CD4-positive, alpha-beta T cell treated with Interleukin-10 for 1 hour (primary cell): ENCODE measurements around the gene TMEM52.

Experiments
- DNase-seq: peaks from one replicate; pipeline ENCODE4 v3.0.0-alpha.2; 2020

TMEM52 gene

GRCh38 chr1:1914101-1914970 lies 4.7 kb downstream of the TMEM52 start:
- DNase-seq, result no peak

GRCh38 chr1:1911350-1912041 lies 7.6 kb downstream of the TMEM52 start:
- DNase-seq, result no peak

DNA sequence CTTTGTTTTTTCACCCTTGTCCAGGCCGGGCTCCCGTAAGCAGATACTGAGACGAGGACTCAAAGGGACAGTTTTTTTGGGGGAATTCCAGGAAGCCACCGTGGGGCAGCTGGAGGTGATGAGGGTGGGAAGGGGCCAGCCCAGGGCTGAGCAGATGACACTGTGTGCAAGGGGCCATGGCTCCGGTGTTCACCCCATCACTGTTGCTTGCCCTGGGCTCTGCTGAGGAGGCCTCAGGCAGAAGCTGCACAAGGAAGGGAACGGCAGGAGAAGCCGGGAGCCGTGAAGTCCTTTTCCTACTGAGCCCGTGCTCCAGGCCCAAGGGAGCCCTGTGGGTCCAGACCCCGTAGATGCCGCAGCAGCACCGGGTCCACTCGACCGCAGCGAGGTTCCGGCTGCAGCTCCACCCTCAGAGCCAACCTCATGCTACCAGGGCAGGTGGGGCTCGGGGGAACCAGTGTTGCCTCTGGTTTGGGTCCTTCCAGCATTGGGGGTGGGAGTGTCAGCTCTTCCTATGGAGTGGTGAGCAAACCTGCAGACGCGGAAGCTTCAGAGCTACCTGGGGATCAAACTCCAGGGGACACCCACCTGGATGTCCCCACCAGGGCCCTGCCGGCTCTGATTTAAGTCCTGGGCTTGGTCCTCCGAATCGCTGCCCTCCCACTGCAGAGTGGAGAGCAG lies 8.3 kb downstream of the TMEM52 start:
- no peak for DNase-seq

GRCh38 chr1:1910033-1910465 lies 9.0 kb downstream of the TMEM52 start:
- DNase-seq, result no peak

- DNase-seq, result no peak
Measured at GRCh38 chr1:1908506-1908791, 10.6 kb downstream of the TMEM52 start.

DNA sequence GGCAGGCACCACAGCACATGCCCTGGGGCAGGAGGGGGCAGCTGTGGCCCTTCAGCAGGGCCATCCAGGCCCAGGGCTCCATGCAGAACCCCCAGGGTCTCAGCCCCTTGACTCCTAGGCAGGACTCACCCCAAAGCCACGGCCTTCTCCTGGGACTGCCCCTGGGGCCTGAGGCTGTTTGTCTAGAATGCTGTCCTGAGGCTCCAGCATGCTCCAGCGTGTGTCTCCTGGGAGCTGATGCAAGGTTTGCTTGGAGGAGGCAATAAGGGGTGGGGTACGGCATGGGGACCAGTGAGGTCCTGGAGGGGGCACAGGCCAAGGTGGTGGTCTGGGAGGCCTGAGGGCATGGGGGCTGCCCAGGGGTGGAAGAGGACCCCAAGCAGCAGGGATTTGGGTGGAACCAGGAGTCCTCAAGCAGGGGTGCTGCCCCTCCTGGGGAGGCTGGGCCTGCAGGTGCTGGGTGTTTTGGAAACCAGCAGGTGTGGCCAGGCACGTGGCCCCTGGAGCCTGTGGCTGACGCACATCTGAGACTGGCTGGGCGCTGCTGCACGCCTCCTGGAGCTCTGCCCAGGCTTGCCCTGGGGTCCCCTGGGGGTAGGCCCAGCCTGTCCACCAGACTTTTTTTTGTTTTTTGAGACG lies 11.9 kb downstream of the TMEM52 start:
- DNase-seq, result no peak

- peak; percentile 76 for DNase-seq
Measured at GRCh38 chr1:1906185-1907097, 12.6 kb downstream of the TMEM52 start.

- DNase-seq, result no peak
Measured at GRCh38 chr1:1903224-1903623, 15.9 kb downstream of the TMEM52 start.

DNA sequence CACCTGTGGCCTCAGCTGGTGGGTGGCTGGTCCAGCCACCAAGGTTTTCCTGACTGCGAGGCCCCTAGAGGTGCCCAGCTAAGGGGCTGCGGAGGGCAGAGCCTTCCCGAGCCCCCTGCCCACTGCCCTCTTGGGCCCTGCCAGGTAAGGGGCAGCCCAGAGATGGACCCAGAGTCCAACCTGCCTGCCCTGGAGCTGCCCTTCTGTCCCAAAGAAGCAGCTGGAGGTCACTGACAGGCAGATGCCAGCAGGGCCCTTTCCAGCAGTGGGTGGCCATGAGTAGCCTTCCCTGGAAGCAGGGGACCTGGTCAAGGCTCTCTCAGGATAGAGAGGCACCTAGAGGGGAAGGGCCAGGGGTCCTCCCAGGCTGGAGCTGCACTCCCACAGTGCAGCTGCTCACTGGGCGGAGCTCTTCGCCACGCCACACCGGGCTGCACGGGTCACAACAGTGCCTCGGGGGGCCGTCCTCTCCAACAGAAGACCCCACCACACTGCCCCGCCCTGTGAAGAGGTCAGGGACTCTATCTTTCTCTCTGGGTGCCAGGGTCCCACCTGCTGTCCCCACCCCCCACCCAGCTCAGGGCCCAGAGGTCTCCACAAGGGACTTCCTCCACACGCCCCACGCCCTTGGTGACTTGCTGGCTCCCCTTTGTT lies 17.3 kb downstream of the TMEM52 start:
- no peak for DNase-seq

DNA sequence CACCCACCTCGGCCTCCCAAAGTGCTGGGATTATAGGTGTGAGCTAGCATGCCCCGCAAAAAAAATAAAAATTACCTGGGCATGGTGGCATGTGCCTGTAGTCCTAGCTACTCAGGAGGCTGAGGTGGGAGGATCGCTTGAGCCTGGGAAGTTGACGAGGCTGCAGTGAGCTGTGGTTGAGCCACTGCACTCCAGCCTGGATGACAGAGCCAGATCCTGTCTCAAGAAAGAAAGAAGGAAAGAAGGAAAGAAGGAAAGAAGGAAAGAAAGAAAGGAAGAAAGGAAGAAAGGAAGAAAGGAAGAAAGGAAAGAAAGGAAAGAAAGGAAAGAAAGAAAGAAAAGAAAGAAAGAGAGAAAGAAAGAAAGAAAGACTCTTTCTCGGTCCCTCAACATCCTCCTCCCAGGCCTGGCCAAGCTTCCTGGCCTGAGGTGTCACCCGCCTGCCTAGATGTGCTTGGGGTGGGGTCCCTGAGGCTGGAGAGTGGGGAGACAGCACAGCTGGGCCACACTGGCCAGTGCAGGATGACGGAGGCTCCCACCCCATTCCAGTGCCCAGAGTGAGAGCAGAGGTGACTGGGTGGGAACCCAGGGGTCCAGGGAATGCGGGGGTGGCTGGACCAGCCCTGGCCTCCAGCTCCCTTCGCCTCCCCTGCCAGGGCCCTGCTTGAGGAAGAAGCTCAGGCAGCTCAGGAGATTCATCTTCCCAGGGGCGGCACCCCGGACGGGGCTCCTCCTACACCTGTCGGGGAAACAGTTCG lies 18.0 kb downstream of the TMEM52 start:
- DNase-seq, result no peak

DNA sequence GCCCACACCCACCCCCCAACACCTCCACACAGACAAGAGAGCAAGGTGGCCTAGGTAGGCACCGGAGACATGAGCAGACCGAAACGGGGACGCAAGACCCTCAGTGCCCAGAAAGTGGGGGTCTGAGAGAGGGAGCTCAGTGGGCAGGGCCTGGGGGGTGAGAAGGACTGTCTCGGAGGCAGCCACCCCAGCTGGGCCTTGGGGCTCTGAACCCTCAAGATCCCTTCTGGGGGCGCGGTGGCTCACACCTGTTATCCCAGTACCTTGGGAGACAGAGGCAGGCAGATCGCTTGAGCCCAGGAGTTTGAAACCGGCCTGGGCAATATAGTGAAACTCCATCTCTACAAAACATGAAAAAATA lies 19.1 kb downstream of the TMEM52 start:
- no peak for DNase-seq

- no peak for DNase-seq
Measured at GRCh38 chr1:1899266-1899966, 19.7 kb downstream of the TMEM52 start.

DNA sequence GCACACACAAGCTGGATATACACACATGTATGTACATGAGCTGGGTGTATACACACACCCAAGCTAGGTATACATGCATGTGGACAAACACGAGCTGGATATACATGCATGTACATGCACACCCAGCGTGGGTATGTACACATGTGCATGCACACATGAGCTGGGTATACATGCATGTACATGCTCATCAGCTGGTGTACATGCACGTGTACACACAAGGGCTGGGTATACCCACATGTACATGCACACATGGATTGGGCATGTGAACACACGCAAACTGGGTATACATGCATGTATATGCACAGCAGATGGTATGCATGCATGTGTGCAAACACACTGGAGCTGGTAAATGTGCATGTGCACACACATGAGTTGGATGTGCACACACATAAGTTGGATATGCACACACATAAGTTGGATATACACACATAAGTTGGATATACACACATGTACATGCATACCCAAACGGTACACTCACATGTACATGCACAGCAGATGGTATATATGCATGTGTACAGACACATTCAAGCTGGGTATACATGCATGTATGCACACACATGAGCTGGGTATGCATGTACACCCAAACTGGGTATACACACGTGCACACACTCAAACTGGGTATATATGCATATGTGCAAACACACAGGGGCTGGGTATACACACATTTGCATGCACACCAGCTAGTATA lies 20.7 kb downstream of the TMEM52 start:
- no peak for DNase-seq

GRCh38 chr1:1895456-1896336 lies 23.4 kb downstream of the TMEM52 start:
- DNase-seq, result no peak

DNA sequence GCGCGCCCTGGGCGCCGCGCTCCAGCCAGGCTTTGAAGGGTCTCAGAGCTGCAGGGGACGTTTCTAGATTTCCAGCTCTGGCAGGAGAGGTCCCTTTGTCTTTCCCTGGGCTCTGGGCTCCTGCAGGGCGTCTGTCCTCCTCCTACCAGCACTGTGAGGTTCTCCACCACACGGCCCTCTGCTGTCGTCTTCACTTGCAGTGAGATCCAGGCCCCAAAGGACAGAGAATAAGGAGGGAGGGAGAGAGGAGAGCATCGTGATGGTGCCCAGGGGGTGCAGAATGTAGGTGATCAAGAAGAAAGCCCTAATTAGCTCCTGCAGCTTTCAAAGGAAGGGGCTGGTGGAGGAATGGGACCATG lies 24.0 kb downstream of the TMEM52 start:
- DNase-seq, result no peak

DNA sequence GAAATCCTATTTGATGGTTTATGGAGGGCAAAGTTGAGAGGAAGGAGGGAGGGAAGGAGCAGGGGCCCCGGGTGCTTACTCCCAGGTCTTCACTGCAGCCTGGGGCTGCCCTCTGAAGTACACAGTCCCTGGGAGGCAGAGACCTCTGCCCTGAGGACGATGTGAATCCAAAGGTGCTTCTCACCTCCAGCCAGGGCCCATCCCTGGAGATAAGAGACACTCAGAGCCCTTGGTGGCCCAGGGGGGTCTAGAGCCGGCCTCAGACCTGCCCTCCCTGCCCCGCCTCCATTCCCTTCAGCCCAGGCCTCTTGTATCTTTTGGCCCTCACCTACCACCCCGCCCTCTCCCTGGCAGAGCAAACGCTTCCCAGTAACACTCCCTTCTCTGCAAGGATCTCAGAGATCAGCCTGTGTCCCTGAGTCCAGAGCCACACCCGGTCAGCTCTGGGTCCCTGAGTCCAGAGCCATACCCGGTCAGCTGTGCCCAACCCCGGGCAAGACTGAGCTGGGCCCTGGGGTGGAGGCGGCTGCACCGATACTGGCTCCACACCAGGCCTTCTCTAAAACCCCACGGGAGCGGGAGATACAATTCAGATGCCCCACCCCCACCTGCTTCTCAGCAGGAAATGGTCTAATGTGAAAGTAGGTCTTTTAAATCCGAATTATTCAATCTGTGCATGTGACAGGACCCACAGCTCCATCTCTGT lies 24.6 kb downstream of the TMEM52 start:
- DNase-seq, result no peak

DNA sequence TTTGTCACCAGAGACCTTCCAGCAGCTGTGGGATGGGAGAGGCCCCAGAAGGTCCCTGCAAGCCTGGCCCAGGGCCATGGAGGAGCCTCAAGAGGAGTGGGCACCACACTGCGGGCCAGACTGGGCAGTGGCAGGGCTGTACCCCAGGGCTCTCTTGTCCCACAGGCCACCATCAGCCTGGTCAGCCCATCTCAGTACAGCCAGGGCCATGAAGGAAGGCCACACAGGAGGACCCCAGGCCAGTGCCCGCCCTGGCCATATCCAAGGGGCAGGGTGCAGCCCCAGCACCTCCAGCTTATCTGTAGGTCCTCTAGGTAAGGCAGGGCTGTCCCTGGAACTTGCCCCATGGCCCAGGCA lies 25.1 kb downstream of the TMEM52 start:
- DNase-seq, result no peak

DNA sequence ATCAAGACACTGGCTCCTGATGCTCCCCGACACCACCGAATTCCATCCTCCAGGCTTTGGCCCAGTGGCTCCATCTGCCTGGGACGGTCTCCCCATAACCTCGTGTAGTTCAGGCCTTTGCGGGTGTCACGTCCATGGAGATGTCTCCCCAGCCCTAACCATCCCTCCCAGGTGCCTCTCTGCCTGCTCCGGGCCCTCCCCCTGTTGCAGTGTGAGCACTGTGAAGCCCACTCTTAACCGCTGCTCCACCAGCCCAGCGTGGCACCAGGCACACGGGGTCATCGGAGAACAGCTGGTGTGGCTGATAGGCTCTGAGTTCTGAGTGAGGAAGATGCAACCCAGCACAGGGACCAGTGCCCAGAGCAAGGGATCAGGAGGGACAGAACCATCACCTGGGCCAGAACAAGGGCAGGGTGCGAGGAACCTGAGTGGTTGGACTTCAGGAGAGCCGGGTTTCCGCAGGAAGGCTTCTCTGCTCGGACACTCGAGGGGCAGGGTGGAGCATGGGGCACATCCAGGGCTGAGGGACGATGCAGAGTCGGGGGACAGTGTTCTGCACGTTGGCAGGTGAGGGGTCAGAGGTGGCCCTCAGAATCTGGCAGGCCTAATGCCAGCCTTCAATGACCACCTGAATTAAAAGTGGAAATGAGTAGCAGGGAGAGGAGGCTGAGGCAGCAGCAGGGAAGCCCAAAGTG lies 25.6 kb downstream of the TMEM52 start:
- no peak for DNase-seq
